Activated T-cell treated with anti-CD3 and anti-CD28 coated beads, Interleukin-2, amount 50 U/mL, for 1 hour (primary cell): Measurements from ENCODE around the gene GSDME.

Experiments
- DNase-seq: peaks from one replicate; pipeline ENCODE4 v3.0.0-alpha.2; 2020

The GSDME gene

GRCh38 chr7:24701261-24702235, 55.7 kb downstream of the GSDME start:
- DNase-seq: no peak

- DNase-seq: no peak
Observed at GRCh38 chr7:24700521-24701260, 56.6 kb downstream of the GSDME start.

- no peak for DNase-seq
Observed at GRCh38 chr7:24698531-24699266, 58.6 kb downstream of the GSDME start.

- DNase-seq: no peak
Observed at GRCh38 chr7:24697416-24697815, 59.8 kb downstream of the GSDME start.

GRCh38 chr7:24692592-24692991, 64.7 kb downstream of the GSDME start:
- no peak for DNase-seq

- DNase-seq: no peak
Observed at GRCh38 chr7:24690251-24690650, 67.0 kb downstream of the GSDME start.

GRCh38 chr7:24685708-24686107, 71.6 kb downstream of the GSDME start:
- no peak for DNase-seq

GRCh38 chr7:24670782-24671181, 86.5 kb downstream of the GSDME start:
- no peak for DNase-seq

GRCh38 chr7:24669971-24670591, 87.2 kb downstream of the GSDME start:
- DNase-seq: no peak

- no peak for DNase-seq
Observed at GRCh38 chr7:24668927-24669635, 88.2 kb downstream of the GSDME start.

- no peak for DNase-seq
Observed at GRCh38 chr7:24665564-24666294, 91.5 kb downstream of the GSDME start.

- no peak for DNase-seq
Observed at GRCh38 chr7:24660546-24660945, 96.7 kb downstream of the GSDME start.

GRCh38 chr7:24659505-24659904, 97.8 kb downstream of the GSDME start:
- no peak for DNase-seq

- no peak for DNase-seq
Observed at GRCh38 chr7:24657980-24658379, 99.3 kb downstream of the GSDME start.

- no peak for DNase-seq
Observed at GRCh38 chr7:24656608-24657007, 100.7 kb downstream of the GSDME start.

GRCh38 chr7:24654305-24654704, 103.0 kb downstream of the GSDME start:
- no peak for DNase-seq

- no peak for DNase-seq
Observed at GRCh38 chr7:24653316-24654085, 103.8 kb downstream of the GSDME start.

GRCh38 chr7:24652251-24652939, 104.9 kb downstream of the GSDME start:
- no peak for DNase-seq
